Body of pancreas (tissue), 4 donors: ENCODE measurements around the gene PTK6.

Experiments
- POLR2A ChIP-seq, 3 donors: fragments of 450-650 bp; IDR thresholded peaks; one replicate each; pipeline ENCODE4 v1.6.1; 2016; ENCODE audit warnings: antibody characterized with exemption in 3 of 3, mild to moderate bottlenecking in 2 of 3
- TF ChIP-seq, protein P1 (sequence below), 7 experiments: fragments of 450-650 bp in 4 of 7; fragments of 200-600 bp in 3 of 7; sonication (generic) in 3 of 7; IDR thresholded peaks; one replicate each; pipeline ENCODE4 v1.5.1; 2016 to 2019; ENCODE audit warnings: antibody characterized with exemption in 7 of 7

DNA sequence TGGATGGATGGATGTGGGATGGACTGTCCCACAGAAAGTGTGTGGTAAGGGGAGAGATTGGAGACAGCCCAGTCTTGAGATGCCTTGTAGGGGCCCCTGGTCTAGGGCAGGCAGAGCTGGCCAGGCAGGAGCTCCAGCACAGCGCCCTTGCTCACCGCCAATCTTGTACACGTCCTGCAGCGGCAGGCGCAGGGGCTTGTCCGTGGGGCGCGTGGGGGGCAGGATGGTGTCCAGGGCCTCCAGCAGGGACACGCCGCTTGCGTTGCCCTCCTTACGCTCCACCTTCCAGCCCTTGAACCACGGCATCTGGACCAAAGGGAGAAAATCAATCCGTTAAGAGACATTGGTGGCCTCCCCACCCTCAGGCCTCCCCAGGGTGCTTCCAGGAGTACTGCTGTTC lies 44.2 kb downstream of the PTK6 start:
- TF ChIP-seq, protein P1, sequence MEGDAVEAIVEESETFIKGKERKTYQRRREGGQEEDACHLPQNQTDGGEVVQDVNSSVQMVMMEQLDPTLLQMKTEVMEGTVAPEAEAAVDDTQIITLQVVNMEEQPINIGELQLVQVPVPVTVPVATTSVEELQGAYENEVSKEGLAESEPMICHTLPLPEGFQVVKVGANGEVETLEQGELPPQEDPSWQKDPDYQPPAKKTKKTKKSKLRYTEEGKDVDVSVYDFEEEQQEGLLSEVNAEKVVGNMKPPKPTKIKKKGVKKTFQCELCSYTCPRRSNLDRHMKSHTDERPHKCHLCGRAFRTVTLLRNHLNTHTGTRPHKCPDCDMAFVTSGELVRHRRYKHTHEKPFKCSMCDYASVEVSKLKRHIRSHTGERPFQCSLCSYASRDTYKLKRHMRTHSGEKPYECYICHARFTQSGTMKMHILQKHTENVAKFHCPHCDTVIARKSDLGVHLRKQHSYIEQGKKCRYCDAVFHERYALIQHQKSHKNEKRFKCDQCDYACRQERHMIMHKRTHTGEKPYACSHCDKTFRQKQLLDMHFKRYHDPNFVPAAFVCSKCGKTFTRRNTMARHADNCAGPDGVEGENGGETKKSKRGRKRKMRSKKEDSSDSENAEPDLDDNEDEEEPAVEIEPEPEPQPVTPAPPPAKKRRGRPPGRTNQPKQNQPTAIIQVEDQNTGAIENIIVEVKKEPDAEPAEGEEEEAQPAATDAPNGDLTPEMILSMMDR (IDR thresholded peaks at IDR 0.05), result no peak
- TF ChIP-seq POLR2A (IDR thresholded peaks at IDR 0.05), result no peak
